HG03108 (cell line): ENCODE results near the gene AZIN2.
A peak's percentile ranks its signal among the peaks of the same experiment; 100 is the strongest.
"Not testable (repeated sequence)": the region's sequence is repeated elsewhere in the genome, so short reads cannot be mapped to it uniquely, and the experiment has no call there.

Experiments
- ATAC-seq: cut with Tn5 transposase; IDR thresholded peaks from one replicate; pipeline ENCODE4 v1.9.1; 2021; ENCODE audit warnings: moderate library complexity; ENCODE audit not compliant: unreplicated experiment

AZIN2 gene

DNA sequence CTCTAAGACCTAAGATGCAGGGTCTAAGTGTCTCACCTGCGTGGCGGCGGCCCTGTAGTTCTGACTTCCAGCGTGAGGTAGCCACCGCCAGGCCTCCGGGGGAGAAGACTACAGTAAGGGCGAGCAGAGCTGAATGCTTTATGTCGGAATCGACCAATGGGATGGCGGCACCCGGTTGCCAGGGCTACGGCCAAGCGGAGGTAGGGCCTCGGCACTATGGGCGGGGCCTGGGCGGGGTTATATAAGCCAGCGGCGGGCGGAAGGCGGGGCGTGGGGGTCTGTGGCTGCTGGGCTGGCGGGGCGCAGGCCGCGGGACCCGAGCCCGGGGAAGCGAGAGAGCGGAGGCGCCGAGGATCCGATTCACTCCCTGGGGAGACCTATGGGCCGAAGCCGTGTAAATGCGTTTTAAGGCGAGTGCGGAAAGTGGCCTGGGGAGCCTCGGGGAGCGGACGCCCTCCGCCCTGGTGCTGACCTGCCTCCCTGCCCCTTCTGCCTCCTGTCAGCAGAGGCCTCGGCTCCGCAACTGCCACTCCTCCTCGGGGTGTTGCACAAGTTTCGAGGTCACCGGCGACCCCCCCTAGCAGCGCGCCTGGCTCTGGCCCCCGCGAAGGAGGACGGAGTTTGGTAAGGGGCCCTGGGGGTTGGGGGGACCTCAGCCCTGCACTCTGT is at the start of gene AZIN2:
TSS of gene AZIN2 (plus strand) at position 269 of the 669 bp plus-strand sequence. CDS start 1,097 bp downstream, outside the sequence.
- peak; percentile 93 for ATAC-seq

- ATAC-seq, result no peak
Measured at GRCh38 chr1:33031506-33031905, 49.4 kb upstream of the AZIN2 start.

DNA sequence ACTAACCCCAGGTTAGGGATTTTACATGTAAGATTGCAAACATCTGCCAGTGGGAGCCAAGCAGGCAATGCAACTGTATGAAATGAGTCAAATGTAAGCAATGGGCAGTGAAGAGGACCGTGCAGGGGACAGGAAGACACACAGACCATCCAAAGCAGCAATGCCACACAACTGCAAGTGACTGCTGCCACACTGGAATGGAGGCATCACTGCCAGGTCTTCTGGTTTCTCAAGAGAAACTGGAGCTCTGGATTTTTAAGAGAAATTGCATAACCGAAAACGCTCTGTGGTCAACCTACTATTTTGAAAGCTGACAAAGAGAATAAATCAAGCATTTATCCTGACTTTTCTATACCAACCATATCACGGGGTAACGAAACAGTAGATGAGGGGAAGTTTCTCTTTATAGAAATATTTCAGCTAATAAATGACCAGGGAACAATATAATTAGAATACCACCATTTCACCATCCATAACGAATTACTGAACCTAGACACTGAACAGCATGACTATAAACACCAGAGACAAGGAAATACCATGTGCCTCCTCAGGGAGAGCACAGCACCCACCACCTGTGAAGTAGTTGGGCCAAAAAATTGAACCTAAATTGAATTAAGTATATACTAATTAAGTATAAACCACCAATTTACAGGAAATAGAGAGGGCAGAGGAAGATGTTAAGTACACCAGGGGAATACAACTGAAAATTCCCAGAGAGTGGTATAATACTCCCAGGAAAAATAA is 48.7 kb upstream of the AZIN2 start:
- ATAC-seq, result no peak

DNA sequence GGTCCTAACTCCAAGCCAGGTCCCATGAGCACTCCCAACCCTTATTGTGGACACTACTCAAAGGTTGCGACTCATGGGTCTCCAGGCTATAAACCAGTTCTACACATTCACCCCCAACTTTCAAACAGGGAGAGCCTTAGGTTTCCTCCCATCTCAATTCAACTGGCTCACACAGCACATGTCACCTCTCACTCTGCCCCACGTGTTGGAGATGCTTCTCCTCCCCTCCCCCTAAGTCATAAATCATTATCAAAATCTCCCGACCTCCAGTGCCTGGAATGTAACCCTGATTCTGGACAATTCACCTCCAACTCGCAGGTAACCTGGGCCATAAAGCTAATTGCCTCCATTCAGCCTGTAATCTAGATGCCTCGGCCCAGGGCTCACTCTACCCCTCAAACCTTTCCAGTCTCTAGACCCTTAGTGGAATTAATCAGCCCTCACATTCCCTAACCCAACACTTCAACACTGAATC is 44.9 kb upstream of the AZIN2 start:
- no peak for ATAC-seq

- peak; percentile 97 for ATAC-seq
Measured at GRCh38 chr1:33036526-33037503, 44.1 kb upstream of the AZIN2 start, which contains the start of gene AK2. Gene AK2 (minus strand): TSS chr1:33036883. CDS start chr1:33036828, 55 bp downstream.

DNA sequence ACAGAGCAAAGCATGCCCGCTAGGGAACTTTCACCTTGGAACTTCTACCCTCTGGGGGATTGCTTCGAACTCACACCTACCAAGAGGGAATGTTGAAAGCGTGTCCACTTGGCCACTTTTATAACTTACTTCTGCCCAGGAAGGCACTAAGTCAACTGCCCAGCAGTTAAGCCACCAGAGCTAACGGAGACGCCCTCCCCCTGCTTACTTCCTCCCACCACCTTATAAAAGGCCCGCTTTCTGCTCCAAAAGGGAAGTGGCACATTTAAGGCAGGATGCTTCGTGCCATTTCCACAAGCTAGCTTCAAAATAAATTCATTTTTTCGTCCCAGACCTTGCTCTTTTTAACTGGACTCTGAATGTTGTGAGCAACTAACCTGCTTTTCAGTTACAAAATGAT is 41.1 kb upstream of the AZIN2 start:
- ATAC-seq, result no peak

- ATAC-seq, result no peak
Measured at GRCh38 chr1:33041026-33041425, 39.9 kb upstream of the AZIN2 start.

GRCh38 chr1:33042831-33043230 is 38.1 kb upstream of the AZIN2 start:
- ATAC-seq, result no peak

DNA sequence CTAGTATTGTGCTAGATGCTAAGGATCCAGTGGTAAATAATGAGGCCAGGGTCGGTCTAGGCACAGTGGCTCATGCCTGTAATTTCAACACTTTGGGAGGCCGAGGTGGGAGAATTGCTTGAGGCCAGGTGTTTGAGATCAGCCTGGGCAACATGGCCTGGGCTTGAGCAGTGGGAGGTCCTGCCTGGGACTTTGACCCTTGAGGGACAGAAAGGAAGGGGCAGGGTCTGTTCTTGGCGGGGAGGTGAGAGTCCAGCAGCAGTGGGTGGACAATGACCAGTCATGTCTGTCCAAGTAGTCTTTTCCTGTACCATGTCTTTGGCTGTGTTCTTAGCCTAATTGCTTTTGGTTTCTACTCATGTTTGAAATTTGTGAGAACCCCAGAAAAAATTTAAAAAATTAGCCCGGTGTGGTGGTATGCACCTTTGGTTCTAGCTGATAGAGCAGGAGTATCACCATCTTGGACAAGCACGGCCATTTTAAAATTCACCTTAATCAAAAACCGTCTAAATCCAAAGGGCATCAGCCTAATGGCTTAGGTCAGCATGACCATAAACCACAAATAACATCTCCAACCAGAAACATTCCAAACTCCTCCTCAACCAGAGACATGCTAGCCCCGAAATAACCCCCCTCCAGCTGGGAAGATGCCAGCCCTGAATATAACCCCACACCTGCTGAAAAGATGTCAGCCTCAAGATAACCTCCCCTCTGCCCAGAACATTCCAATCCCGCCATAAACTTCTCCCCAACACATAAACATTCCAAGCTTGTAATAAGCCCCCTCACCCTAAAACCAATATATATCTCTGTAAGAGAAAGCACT is 37.5 kb upstream of the AZIN2 start:
- ATAC-seq, result no peak

DNA sequence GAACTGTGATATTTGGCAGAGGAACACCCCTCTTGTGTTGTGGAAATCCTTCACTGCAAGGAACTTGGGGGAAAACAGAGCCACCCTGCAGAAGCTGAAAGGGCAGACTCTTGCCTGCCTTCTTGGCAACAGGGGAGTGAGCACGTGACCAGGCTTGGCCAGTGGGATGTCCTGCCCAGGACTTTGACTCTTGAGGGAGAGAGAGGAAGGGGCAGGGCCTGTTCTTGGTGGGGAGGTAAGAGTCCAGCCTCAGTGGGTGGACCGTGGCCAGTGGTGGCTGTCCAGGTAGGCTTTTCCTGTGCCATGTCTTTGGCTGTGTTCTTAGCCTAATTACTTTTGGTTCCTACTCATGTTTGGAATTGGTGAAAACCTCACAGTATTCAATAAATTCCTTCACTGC is 35.7 kb upstream of the AZIN2 start:
- no peak for ATAC-seq

- no peak for ATAC-seq
Measured at GRCh38 chr1:33045814-33046213, 35.1 kb upstream of the AZIN2 start.

DNA sequence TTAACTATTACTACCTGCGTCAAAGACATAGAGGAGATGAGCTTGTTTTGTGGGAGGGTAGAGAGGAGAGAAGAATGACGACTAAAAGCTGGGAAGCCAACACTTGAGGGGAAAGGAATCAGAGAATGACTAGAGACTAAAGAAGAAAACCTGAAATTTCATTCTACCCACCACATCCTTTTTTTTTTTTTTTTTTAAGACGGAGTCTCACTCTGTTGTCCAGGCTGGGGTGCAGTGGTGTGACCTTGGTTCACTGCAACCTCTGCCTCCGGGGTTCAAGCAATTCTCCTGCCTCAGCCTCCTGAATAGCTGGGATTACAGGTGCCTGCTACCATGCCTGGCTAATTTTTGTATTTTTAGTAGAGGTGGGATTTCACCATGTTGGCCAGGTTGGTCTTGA is 34.7 kb upstream of the AZIN2 start:
- ATAC-seq, result not testable (repeated sequence)

DNA sequence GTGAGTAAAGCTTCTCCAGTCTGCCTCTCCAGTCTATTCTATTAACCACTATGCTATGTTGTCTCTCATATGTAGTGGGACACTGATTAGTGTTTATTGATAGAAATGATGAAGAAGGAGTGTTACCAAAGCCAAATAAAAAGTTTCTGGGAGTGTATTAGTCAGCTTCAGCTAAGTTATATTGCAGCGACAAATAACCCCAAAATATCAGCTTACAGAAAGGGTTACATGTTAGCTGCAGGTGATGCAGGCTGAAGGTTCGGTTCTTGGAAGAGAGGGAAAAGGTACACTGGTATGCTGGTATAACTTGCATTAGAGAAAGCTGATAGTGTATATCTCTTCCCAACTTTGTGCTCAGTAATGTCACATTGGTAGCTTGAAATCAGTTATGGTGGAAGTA is 33.7 kb upstream of the AZIN2 start:
- ATAC-seq, result no peak

DNA sequence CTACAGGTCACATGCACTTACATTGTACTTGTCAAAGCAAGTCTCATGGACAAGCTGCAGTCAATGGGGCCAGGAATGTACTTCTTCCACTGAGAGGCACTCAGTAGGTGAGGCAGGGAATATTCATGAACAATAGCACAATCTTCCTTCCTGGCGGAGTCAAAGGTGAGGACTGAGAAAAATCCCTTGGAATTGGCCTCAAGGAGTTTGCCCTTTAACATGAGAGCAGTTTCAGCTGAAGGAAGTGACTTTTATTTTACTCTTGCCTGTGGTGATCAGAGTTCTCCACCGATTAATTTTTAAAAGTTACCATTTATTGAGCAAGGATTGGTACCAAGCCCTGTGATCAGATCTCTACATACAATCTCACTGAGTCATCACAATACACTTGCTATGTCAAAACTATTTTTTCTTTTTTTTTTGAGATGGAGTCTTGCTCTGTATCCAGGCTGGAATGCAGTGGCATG is 33.1 kb upstream of the AZIN2 start:
- ATAC-seq, result no peak

DNA sequence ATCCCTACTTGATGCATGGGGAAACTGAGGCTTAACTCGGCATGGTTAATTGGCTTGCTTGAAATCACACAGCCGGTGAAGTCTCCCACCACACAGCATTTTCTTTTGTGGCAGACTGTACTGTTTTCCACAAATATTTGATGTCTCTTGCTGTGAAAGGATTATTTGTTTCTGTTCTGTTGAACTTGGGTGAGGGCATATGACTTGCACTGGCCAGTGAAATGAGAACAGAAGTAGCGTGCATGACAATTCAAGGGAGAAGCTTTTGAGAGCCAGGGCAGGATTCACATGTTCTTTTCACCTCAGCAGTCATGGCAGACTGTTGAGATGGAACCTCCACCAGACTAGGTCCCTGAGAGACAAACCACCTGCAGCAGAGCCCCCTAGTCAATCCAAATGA is 32.5 kb upstream of the AZIN2 start:
- ATAC-seq, result no peak

GRCh38 chr1:33049371-33049770 is 31.6 kb upstream of the AZIN2 start:
- no peak for ATAC-seq

GRCh38 chr1:33050221-33051076 is 30.5 kb upstream of the AZIN2 start:
- ATAC-seq, result no peak

DNA sequence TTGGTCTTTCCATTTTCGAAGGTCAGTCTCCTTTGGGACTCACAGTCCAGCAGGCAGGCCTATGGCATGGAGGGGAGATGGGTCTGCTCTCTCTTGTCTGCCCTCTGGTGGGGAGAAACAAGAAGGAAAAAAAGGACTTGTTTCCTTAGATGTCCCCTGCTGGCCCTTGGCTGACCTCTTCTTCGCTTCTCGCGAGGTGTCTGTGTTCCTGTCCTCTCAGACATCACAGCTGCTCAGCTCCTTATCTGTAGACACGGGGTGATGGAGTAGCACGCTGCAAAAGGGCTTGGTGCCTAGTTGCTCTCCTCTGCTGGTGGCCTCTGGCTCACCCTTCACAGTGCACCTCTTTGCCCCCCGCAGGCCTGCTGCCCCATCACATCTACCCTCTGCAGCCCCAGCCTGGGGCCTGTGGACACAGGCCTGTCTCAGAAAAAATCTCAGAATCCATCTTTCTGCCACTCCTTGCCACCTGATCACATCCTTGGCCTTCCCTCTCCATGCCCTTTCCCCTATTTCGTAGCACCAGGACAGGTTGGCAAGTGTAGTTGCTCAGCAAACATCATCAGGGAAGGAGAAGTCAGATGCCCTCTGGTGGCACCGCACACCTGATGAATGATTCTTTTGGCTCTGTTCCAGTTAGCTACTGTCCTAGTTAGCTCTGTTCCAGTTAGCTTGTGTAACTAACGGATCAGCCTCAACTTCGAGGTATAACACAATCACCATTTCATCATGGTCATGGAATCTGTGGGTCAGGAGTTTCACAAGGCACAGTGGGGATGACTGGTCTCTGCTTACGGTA is 25.5 kb upstream of the AZIN2 start:
- ATAC-seq, result no peak
